OCI-LY3 (cell line): ENCODE results near the gene MAP7D3.

Experiments
- H2AFZ ChIP-seq: fragments of 200-600, 300-600 bp; shearing (Covaris generic); 2 replicates; pipeline ENCODE4 v1.6.0; 2014; ENCODE audit warnings: antibody characterized with exemption, low read depth, low read length
- H3K27ac ChIP-seq: fragments of 200-600, 300-600 bp; sonication (generic); 2 replicates; pipeline ENCODE4 v1.5.1; 2014; ENCODE audit warnings: mild to moderate bottlenecking, low read length, moderate library complexity, mixed read lengths
- H3K27me3 ChIP-seq: fragments of 200-600, 300-600 bp; sonication (generic); 2 replicates; pipeline ENCODE4 v1.6.1; 2014; ENCODE audit warnings: low read depth, low read length, mixed read lengths
- H3K36me3 ChIP-seq: fragments of 200-600, 300-600 bp; sonication (generic); replicated peaks from 2 replicates; pipeline ENCODE3; 2014; ENCODE audit warnings: low read depth, low read length, mixed read lengths
- H3K4me1 ChIP-seq: fragments of 300-600, 200-600 bp; sonication (generic); 2 replicates; pipeline ENCODE4 v1.6.1; 2014; ENCODE audit warnings: low read length, mixed read lengths
- H3K4me2 ChIP-seq: fragments of 200-600, 300-600 bp; sonication (generic); 2 replicates; pipeline ENCODE4 v1.6.1; 2014; ENCODE audit warnings: low read length, mixed read lengths
- H3K4me3 ChIP-seq: fragments of 300-600, 200-600 bp; sonication (generic); 2 replicates; pipeline ENCODE4 v1.5.1; 2014; ENCODE audit warnings: antibody characterized with exemption, mild to moderate bottlenecking, low read length, moderate library complexity
- H3K79me2 ChIP-seq: fragments of 300-600, 200-600 bp; shearing (Covaris generic); 2 replicates; pipeline ENCODE4 v1.6.1; 2014; ENCODE audit warnings: mild to moderate bottlenecking, low read length, mixed read lengths
- H3K9ac ChIP-seq: fragments of 300-600, 200-600 bp; shearing (Covaris generic); 2 replicates; pipeline ENCODE4 v1.6.0; 2014; ENCODE audit warnings: mild to moderate bottlenecking, low read length, moderate library complexity
- H3K9me3 ChIP-seq: fragments of 200-600, 300-600 bp; shearing (Covaris generic); 2 replicates; pipeline ENCODE4 v1.6.1; 2014; ENCODE audit warnings: low read length, mixed read lengths; ENCODE audit not compliant: insufficient read depth
- H4K20me1 ChIP-seq: fragments of 200-600, 300-600 bp; sonication (generic); 2 replicates; pipeline ENCODE4 v1.6.1; 2016; ENCODE audit warnings: low read length, mixed read lengths; ENCODE audit not compliant: insufficient read depth
- CTCF ChIP-seq: fragments of 200-600, 300-600 bp; sonication (generic); IDR thresholded peaks from 2 replicates; pipeline ENCODE4 v1.5.1; 2014; ENCODE audit warnings: antibody characterized with exemption, low read length, low read depth
- EZH2phosphoT487 ChIP-seq: fragments of 200-600 bp; shearing (Covaris generic); IDR thresholded peaks from 2 replicates; pipeline ENCODE4 v1.6.1; 2018; ENCODE audit warnings: antibody characterized with exemption, mixed run types, low read depth

MAP7D3 gene

GRCh38 chrX:136199365-136199764, 51.8 kb downstream of the MAP7D3 start:
- Histone ChIP-seq H3K4me2 (no peak overlapping the region), H3K4me1 (no peaks in the 10 kb centered on the region)

GRCh38 chrX:136198678-136199243, 52.4 kb downstream of the MAP7D3 start:
- H3K27me3 ChIP-seq: no peaks in the 10 kb centered on the region
- H3K9me3 ChIP-seq: no peaks in the 10 kb centered on the region
- H3K27ac ChIP-seq: no peak overlapping the region
- no peak overlapping the region for H3K4me2 ChIP-seq
- no peak overlapping the region for H2AFZ ChIP-seq
- H3K4me1 ChIP-seq: no peaks in the 10 kb centered on the region
- no peak overlapping the region for H3K4me3 ChIP-seq
- no peaks in the 10 kb centered on the region for H3K79me2 ChIP-seq
- TF ChIP-seq CTCF: no peak
- TF ChIP-seq EZH2phosphoT487: no peak
- H4K20me1 ChIP-seq: no peaks in the 10 kb centered on the region
- H3K36me3 ChIP-seq: no peaks in the 10 kb centered on the region
- no peak overlapping the region for H3K9ac ChIP-seq

More at GRCh38 chrX:136199365-136199764, 51.8 kb downstream of the MAP7D3 start:
- Histone ChIP-seq H3K27me3 (no peaks in the 10 kb centered on the region), H3K9ac (no peak overlapping the region), H2AFZ (no peak overlapping the region), H3K9me3 (no peaks in the 10 kb centered on the region), H3K4me3 (no peak overlapping the region), H3K36me3 (no peaks in the 10 kb centered on the region), H3K79me2 (no peaks in the 10 kb centered on the region), H3K27ac (no peak overlapping the region), H4K20me1 (no peaks in the 10 kb centered on the region)
- TF ChIP-seq CTCF: no peak
- TF ChIP-seq EZH2phosphoT487: no peak

DNA sequence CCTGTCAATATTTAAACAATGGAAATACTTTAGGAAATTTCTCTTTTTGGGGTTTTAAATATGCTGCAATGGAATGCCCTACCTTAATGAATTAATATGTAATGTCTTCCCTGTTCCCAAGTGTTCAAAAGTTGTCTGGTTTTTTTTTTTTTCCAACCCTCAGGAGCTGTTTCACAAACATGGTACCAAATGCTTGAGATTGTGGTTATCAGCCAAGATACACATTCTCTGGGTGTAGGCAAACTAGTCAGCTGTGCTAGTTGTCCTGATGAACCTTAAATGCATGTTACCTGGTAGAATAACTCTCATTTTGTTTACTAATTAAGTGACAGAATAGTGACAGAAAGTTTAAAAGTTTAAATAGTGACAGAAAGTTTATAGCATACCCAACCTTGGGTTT, 53.2 kb downstream of the MAP7D3 start:
- H3K4me3 ChIP-seq: no peak overlapping the region
- H3K27me3 ChIP-seq: no peaks in the 10 kb centered on the region
- H3K4me1 ChIP-seq: no peaks in the 10 kb centered on the region
- H3K4me2 ChIP-seq: no peak overlapping the region
- no peaks in the 10 kb centered on the region for H3K36me3 ChIP-seq
- no peaks in the 10 kb centered on the region for H3K9me3 ChIP-seq
- TF ChIP-seq EZH2phosphoT487: no peak
- no peak for TF ChIP-seq CTCF
- H3K9ac ChIP-seq: no peak overlapping the region
- H4K20me1 ChIP-seq: no peaks in the 10 kb centered on the region
- no peak overlapping the region for H3K27ac ChIP-seq
- H3K79me2 ChIP-seq: no peaks in the 10 kb centered on the region
- H2AFZ ChIP-seq: no peak overlapping the region

- no peaks in the 10 kb centered on the region for H4K20me1 ChIP-seq
Observed at GRCh38 chrX:136196691-136197155, 54.5 kb downstream of the MAP7D3 start.

More at GRCh38 chrX:136196691-136197155, 54.5 kb downstream of the MAP7D3 start:
- Histone ChIP-seq H3K27me3 (no peaks in the 10 kb centered on the region), H3K27ac (no peak overlapping the region), H3K9ac (no peak overlapping the region), H2AFZ (no peak overlapping the region), H3K4me1 (no peaks in the 10 kb centered on the region), H3K4me3 (no peak overlapping the region), H3K36me3 (no peaks in the 10 kb centered on the region), H3K9me3 (no peaks in the 10 kb centered on the region), H3K4me2 (no peak overlapping the region), H3K79me2 (no peaks in the 10 kb centered on the region)
- no peak for TF ChIP-seq CTCF
- no peak for TF ChIP-seq EZH2phosphoT487
